ENCODE data around the gene LGR5. TPM values are rescaled to one million over a fixed set of nuclear protein-coding genes. Genes with fewer than 3 reads are reported as not detected.

The LGR5 gene
- total RNA-seq, 1 experiment from 2014 or later = not detected

GRCh38 chr12:71440345-71440762 lies 756 bp downstream of the LGR5 start:
- DNase-seq (ENCODE audit: low read depth, low spot score) = no peak
- TF ChIP-seq TCF7L2 (IDR thresholded peaks at IDR 0.05; ENCODE audit: borderline replicate concordance, extremely low read depth, insufficient read depth, insufficient read length) (no peak), FOSL1 (IDR thresholded peaks at IDR 0.05; ENCODE audit: low read depth) (no peak), ELF1 (IDR thresholded peaks at IDR 0.05; ENCODE audit: borderline replicate concordance, low read depth) (no peak), SRF (IDR thresholded peaks at IDR 0.05; ENCODE audit: low read depth) (no peak), ZFX (IDR thresholded peaks at IDR 0.05) (no peak), JUND (IDR thresholded peaks at IDR 0.05) (no peak), YY1 (IDR thresholded peaks at IDR 0.05; ENCODE audit: extremely low read depth, insufficient replicate concordance, low read depth, low read length) (no peak), EGR1 (IDR thresholded peaks at IDR 0.05; ENCODE audit: low read depth) (no peak), SP1 (IDR thresholded peaks at IDR 0.05; ENCODE audit: low read depth) (no peak), CEBPB (IDR thresholded peaks at IDR 0.05; ENCODE audit: low read depth) (no peak)
- POLR2A ChIA-PET = no interaction called here
- H3K4me3 ChIP-seq (replicated peaks in 1 of 2; ENCODE audit: low read depth in 1 of 2, low read length in 2 of 2) = peak overlapping the region; percentile 40 to 61
- no peak overlapping the region for H3K9ac ChIP-seq (ENCODE audit: low read length)
- H3K27ac ChIP-seq (ENCODE audit: low read depth, low read length) = no peak overlapping the region
- H3K4me2 ChIP-seq (ENCODE audit: low read length) = peak overlapping the region; percentile 94
- no peaks in the 10 kb centered on the region for H3K36me3 ChIP-seq (ENCODE audit: control insufficient read depth in 1 of 2, insufficient read depth in 2 of 2, low read length in 2 of 2)
- no peaks in the 10 kb centered on the region for H3K79me2 ChIP-seq (ENCODE audit: insufficient read depth, low read length)
- CTCF ChIA-PET = no interaction called here
- peak; percentile 23 for ATAC-seq
- peaks cover 8 to 21% of the 10 kb centered on the region in 2 experiments; a peak in 3 of 4 replicates for H3K4me1 ChIP-seq (ENCODE audit: control insufficient read depth in 1 of 2, insufficient read depth in 2 of 2, low read length in 2 of 2)
- intact Hi-C loops (cut with micrococcal nuclease) = no loop called here
- peaks cover 42% of the 10 kb centered on the region for H3K27me3 ChIP-seq (ENCODE audit: insufficient read depth, low read length)
- H3K9me2 ChIP-seq (ENCODE audit: insufficient read depth) = no peaks in the 10 kb centered on the region
- RAD21 ChIA-PET (ENCODE audit: low non-redundant PET in 1 of 2, low total read pairs in 2 of 2, uncharacterized antibody in 2 of 2, unreplicated experiment in 2 of 2) = no interaction called here
- H2AFZ ChIP-seq (ENCODE audit: low read depth, low read length, poor library complexity, severe bottlenecking) = peak overlapping the region; percentile 88
- no peaks in the 10 kb centered on the region for H4K20me1 ChIP-seq (ENCODE audit: insufficient read depth)
- no TSS peak for BruUV-seq (replicated peaks)
- no peaks in the 10 kb centered on the region; a peak in 1 of 4 replicates for H3K9me3 ChIP-seq (ENCODE audit: control insufficient read depth in 1 of 2, insufficient read depth in 1 of 2, low read depth in 1 of 2, low read length in 2 of 2)

GRCh38 chr12:71440763-71441748 lies 1.5 kb downstream of the LGR5 start:
- Histone ChIP-seq H3K36me3 (ENCODE audit: control insufficient read depth in 1 of 2, insufficient read depth in 2 of 2, low read length in 2 of 2) (no peaks in the 10 kb centered on the region), H3K4me3 (replicated peaks in 1 of 2; ENCODE audit: low read depth in 1 of 2, low read length in 2 of 2) (peak overlapping the region; percentile 40 to 61), H3K9me3 (ENCODE audit: control insufficient read depth in 1 of 2, insufficient read depth in 1 of 2, low read depth in 1 of 2, low read length in 2 of 2) (no peaks in the 10 kb centered on the region; a peak in 1 of 4 replicates), H3K9ac (ENCODE audit: low read length) (no peak overlapping the region), H4K20me1 (ENCODE audit: insufficient read depth) (no peaks in the 10 kb centered on the region), H3K27ac (ENCODE audit: low read depth, low read length) (no peak overlapping the region), H3K4me1 (ENCODE audit: control insufficient read depth in 1 of 2, insufficient read depth in 2 of 2, low read length in 2 of 2) (peaks cover 8 to 21% of the 10 kb centered on the region in 2 experiments; a peak in 3 of 4 replicates), H3K79me2 (ENCODE audit: insufficient read depth, low read length) (no peaks in the 10 kb centered on the region), H3K4me2 (ENCODE audit: low read length) (peak overlapping the region; percentile 94), H3K27me3 (ENCODE audit: insufficient read depth, low read length) (peaks cover 42% of the 10 kb centered on the region), H3K9me2 (ENCODE audit: insufficient read depth) (no peaks in the 10 kb centered on the region), H2AFZ (ENCODE audit: low read depth, low read length, poor library complexity, severe bottlenecking) (peak overlapping the region; percentile 88)
- DNase-seq (ENCODE audit: low read depth, low spot score) (no peak), ATAC-seq (no peak)
- intact Hi-C loops (cut with micrococcal nuclease) = no loop called here
- ChIA-PET CTCF (no interaction called here), POLR2A (no interaction called here), RAD21 (ENCODE audit: low non-redundant PET in 1 of 2, low total read pairs in 2 of 2, uncharacterized antibody in 2 of 2, unreplicated experiment in 2 of 2) (no interaction called here)
- no TSS peak for BruUV-seq (replicated peaks)
- TF ChIP-seq SRF (IDR thresholded peaks at IDR 0.05; ENCODE audit: low read depth) (no peak), POLR2A (IDR thresholded peaks at IDR 0.05; ENCODE audit: borderline replicate concordance, extremely low read depth, insufficient read depth, insufficient read length) (no peak), YY1 (IDR thresholded peaks at IDR 0.05; ENCODE audit: extremely low read depth, insufficient replicate concordance, low read depth, low read length) (no peak), RAD21 (IDR thresholded peaks at IDR 0.05; ENCODE audit: low read depth) (no peak), REST (IDR thresholded peaks at IDR 0.05; ENCODE audit: low read depth) (no peak), TCF7L2 (IDR thresholded peaks at IDR 0.05; ENCODE audit: borderline replicate concordance, extremely low read depth, insufficient read depth, insufficient read length) (peak; percentile 90), MAX (IDR thresholded peaks at IDR 0.05) (no peak), FOSL1 (IDR thresholded peaks at IDR 0.05; ENCODE audit: low read depth) (no peak), CEBPB (IDR thresholded peaks at IDR 0.05; ENCODE audit: low read depth) (peak; percentile 34; the same call in 1 of the 2 replicates), SP1 (IDR thresholded peaks at IDR 0.05; ENCODE audit: low read depth) (no peak), EZH2phosphoT487 (IDR thresholded peaks at IDR 0.05; ENCODE audit: borderline replicate concordance) (0 out of 2 replicates have a peak, but pooled peaks have one; percentile 26), CBX3 (IDR thresholded peaks at IDR 0.05; ENCODE audit: low read depth) (no peak)
